Fibroblast of lung (primary cell): Measurements from ENCODE around the gene SPATA33. TPM values are rescaled to one million over a fixed set of nuclear protein-coding genes. Genes with fewer than 3 reads are reported as not detected.

Source experiments
- DNase-seq, 2 donors: peaks; one replicate each; pipeline versions ENCODE4 v3.0.0 to v3.0.0-alpha.2; 2010; ENCODE audit warnings: low read depth in 2 of 2
- H2AFZ ChIP-seq: 2 replicates; pipeline ENCODE4 v1.5.1; 2012; ENCODE audit warnings: low read length, control low read depth, inconsistent platforms
- H3K27ac ChIP-seq: 2 replicates; pipeline ENCODE4 v1.5.1; 2011; ENCODE audit warnings: low read length, control low read depth; ENCODE audit not compliant: insufficient read depth
- H3K27me3 ChIP-seq: 2 replicates; pipeline ENCODE4 v1.5.1; 2011; ENCODE audit warnings: mild to moderate bottlenecking, low read length; ENCODE audit not compliant: control insufficient read depth, insufficient read depth
- H3K36me3 ChIP-seq: 2 replicates; pipeline ENCODE4 v1.5.1; 2011; ENCODE audit warnings: low read length; ENCODE audit not compliant: control insufficient read depth, insufficient read depth
- H3K4me1 ChIP-seq: 2 replicates; pipeline ENCODE4 v1.5.1; 2011; ENCODE audit warnings: low read length; ENCODE audit not compliant: control insufficient read depth, insufficient read depth; ENCODE audit errors: extremely low read depth
- H3K4me2 ChIP-seq: 2 replicates; pipeline ENCODE4 v1.5.1; 2011; ENCODE audit warnings: low read length, control low read depth; ENCODE audit not compliant: insufficient read depth; ENCODE audit errors: extremely low read depth
- H3K4me3 ChIP-seq, 4 experiments: fragments of 200-600 bp in 1 of 4; sonication (generic) in 1 of 4; replicated peaks in 1 of 4; 2 replicates each; pipeline ENCODE4 v1.5.1; 2011 to 2016; ENCODE audit warnings: low read length in 4 of 4, low read depth in 3 of 4, mild to moderate bottlenecking in 3 of 4, control low read depth in 2 of 4, inconsistent platforms in 1 of 4, mixed read lengths in 1 of 4; ENCODE audit not compliant: insufficient read depth in 1 of 4; ENCODE audit errors: control extremely low read depth in 1 of 4
- H3K79me2 ChIP-seq: 2 replicates; pipeline ENCODE4 v1.5.1; 2012; ENCODE audit warnings: mild to moderate bottlenecking, low read length, inconsistent platforms; ENCODE audit not compliant: control insufficient read depth, insufficient read depth
- H3K9ac ChIP-seq: 2 replicates; pipeline ENCODE4 v1.5.1; 2011; ENCODE audit warnings: mild to moderate bottlenecking, low read length, control low read depth; ENCODE audit not compliant: insufficient read depth
- H3K9me3 ChIP-seq: 2 replicates; pipeline ENCODE4 v1.5.1; 2012; ENCODE audit warnings: low read depth, low read length; ENCODE audit not compliant: control insufficient read depth, insufficient read depth
- H4K20me1 ChIP-seq: 2 replicates; pipeline ENCODE4 v1.5.1; 2011; ENCODE audit warnings: low read length; ENCODE audit not compliant: control insufficient read depth, insufficient read depth; ENCODE audit errors: extremely low read depth
- EZH2 ChIP-seq: IDR thresholded peaks from 2 replicates; pipeline ENCODE4 v1.5.1; 2012; ENCODE audit warnings: low read length, control low read depth, mild to moderate bottlenecking; ENCODE audit errors: missing control alignments
- polyA plus RNA-seq, 2 donors: library from polyadenylated mRNA; depleted of rRNA in 1 of 2; stranded (reverse) in 1 of 2; unstranded in 1 of 2; fragments of >200 nt; gene quantifications; 2 replicates each; pipeline ENCODE4 v1.2.1, GENCODE V29; 2011 to 2012; ENCODE audit warnings: missing spikeins in 1 of 2
- total RNA-seq: library from RNA; depleted of rRNA; stranded (reverse); fragments of >200 nt; gene quantifications from 2 replicates; pipeline ENCODE4 v1.2.1, GENCODE V29; 2014
- TF ChIP-seq, protein P1 (sequence below), 2 donors: IDR thresholded peaks in 1 of 2; conservative IDR thresholded peaks in 1 of 2; 1 replicate in 1 of 2; 2 replicates in 1 of 2; pipeline ENCODE4 v1.5.1; 2011 to 2012; ENCODE audit warnings: low read length in 2 of 2, control low read depth in 1 of 2, inconsistent platforms in 1 of 2, low read depth in 1 of 2, mild to moderate bottlenecking in 1 of 2

SPATA33 gene
- total and polyA plus RNA-seq, 2 donors (not counting 1 experiment from before 2014, with no cell fraction given), result 2.0 to 2.8 TPM

DNA sequence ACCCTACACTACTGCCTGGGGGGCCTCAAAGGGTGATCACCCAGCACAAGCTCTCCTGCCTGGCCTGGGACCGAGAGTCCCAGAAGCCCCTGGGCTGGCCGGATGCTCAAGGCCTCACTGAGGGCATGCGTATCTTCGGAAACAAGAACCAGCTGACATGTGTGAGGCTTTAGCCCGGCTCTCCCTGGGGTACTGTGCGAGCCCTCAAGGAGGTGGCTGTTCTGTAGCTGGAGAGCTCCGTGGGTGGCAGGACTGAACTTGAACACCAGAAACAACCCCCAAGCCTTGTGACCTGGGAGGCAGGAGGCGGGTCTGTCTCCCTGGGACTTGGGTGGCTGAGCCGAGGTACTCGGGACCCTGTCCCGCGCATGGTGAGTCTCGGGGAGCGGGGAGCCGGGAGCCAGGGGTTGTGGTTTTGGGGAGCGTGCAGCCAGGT lies 37.2 kb upstream of the SPATA33 start:
- no peak overlapping the region for H3K27ac ChIP-seq
- no peak overlapping the region for H3K4me3 ChIP-seq
- H2AFZ ChIP-seq, result no peak overlapping the region
- no peak overlapping the region for H3K4me2 ChIP-seq
- no peaks in the 10 kb centered on the region for H3K79me2 ChIP-seq
- no peaks in the 10 kb centered on the region for H3K36me3 ChIP-seq
- peaks cover 13% of the 10 kb centered on the region for H3K27me3 ChIP-seq
- no peaks in the 10 kb centered on the region for H3K9me3 ChIP-seq
- DNase-seq, result no peak
- H3K9ac ChIP-seq, result no peak overlapping the region
- TF ChIP-seq, protein P1, sequence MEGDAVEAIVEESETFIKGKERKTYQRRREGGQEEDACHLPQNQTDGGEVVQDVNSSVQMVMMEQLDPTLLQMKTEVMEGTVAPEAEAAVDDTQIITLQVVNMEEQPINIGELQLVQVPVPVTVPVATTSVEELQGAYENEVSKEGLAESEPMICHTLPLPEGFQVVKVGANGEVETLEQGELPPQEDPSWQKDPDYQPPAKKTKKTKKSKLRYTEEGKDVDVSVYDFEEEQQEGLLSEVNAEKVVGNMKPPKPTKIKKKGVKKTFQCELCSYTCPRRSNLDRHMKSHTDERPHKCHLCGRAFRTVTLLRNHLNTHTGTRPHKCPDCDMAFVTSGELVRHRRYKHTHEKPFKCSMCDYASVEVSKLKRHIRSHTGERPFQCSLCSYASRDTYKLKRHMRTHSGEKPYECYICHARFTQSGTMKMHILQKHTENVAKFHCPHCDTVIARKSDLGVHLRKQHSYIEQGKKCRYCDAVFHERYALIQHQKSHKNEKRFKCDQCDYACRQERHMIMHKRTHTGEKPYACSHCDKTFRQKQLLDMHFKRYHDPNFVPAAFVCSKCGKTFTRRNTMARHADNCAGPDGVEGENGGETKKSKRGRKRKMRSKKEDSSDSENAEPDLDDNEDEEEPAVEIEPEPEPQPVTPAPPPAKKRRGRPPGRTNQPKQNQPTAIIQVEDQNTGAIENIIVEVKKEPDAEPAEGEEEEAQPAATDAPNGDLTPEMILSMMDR (conservative IDR thresholded peaks at IDR 0.05 in 1 of 2, IDR thresholded peaks at IDR 0.05 in 1 of 2; ENCODE audit: low read depth in 1 of 2, low read length in 2 of 2), result no peak
- no peak for TF ChIP-seq EZH2
- H3K4me1 ChIP-seq, result no peaks in the 10 kb centered on the region
- H4K20me1 ChIP-seq, result no peaks in the 10 kb centered on the region

DNA sequence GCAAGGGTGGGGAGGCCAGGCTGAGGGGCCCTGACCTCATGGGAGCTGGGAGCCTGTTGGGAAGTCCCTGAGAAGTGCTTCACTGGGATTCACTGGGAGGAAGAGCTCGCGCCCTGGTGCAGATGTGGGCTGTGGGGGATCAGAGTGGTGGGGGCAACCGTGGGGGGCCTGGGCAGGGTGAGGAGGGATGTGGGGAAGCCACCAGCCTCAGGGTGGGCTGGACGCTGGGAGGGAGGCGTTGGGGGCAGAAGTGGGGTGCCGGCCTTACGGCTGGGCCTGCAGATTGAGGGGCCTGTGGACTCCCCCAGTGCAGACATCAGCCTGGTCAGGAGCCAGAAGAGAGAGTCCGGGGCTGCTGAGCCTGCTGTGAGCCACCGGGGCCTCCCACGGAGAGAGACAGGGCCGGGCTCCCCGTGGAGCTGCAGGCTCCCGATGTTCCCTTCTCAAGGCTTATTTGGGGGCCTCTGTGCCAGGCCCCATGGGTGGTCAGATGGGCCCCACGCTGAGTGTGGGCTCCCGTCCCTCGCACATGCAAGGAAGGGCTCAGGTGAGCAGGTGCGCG lies 36.4 kb upstream of the SPATA33 start:
- Histone ChIP-seq H3K4me1 (no peaks in the 10 kb centered on the region), H2AFZ (no peak overlapping the region), H3K4me3 (no peak overlapping the region), H3K36me3 (no peaks in the 10 kb centered on the region), H4K20me1 (no peaks in the 10 kb centered on the region), H3K27me3 (peaks cover 13% of the 10 kb centered on the region), H3K9me3 (no peaks in the 10 kb centered on the region), H3K4me2 (no peak overlapping the region), H3K27ac (no peak overlapping the region), H3K79me2 (no peaks in the 10 kb centered on the region), H3K9ac (no peak overlapping the region)
- no peak for TF ChIP-seq EZH2
- TF ChIP-seq, protein P1 (conservative IDR thresholded peaks at IDR 0.05 in 1 of 2, IDR thresholded peaks at IDR 0.05 in 1 of 2; ENCODE audit: low read depth in 1 of 2, low read length in 2 of 2), result no peak
- DNase-seq, result no peak

DNA sequence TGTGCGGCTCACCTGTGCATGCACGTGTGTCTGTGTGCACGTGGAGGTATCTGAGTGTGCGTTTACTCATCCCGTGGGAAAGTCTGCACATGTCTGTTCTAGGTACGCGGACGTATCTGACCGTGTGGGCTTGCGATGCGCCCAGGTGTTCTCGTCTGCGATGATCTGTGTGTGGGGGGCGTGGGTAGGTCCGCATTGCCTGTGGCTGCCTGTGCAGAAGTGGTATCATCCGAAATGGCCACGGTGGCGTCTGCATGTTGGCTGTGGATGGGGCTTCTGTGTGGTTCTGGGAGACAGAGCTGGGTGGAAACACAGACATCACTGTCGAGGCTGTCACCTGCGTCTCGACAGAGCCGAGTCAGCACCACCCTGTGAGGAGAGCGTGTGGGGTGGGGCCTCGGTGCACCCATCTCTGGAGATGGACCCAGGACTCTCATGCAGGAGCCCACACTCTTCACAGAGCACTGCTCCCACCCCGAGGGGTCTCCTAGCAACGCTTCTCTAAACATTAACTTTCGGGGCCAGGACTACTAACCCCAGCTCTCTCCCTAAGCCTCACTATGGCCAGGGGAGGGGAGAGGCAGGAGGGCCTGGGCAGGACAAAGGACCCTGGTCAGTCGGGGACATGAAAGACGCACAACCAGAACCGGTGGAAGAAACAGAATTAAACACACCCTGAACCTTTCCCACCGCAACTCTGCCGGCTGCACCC lies 35.8 kb upstream of the SPATA33 start:
- Histone ChIP-seq H3K27me3 (peaks cover 13% of the 10 kb centered on the region), H3K36me3 (no peaks in the 10 kb centered on the region)

More for the DNA sequence above, 35.8 kb upstream of the SPATA33 start:
- Histone ChIP-seq H3K9me3 (no peaks in the 10 kb centered on the region), H3K27ac (no peak overlapping the region), H2AFZ (no peak overlapping the region), H3K4me3 (no peak overlapping the region), H3K4me1 (no peaks in the 10 kb centered on the region), H3K79me2 (no peaks in the 10 kb centered on the region), H3K4me2 (no peak overlapping the region), H4K20me1 (no peaks in the 10 kb centered on the region), H3K9ac (no peak overlapping the region)
- no peak for TF ChIP-seq EZH2
- TF ChIP-seq, protein P1 (conservative IDR thresholded peaks at IDR 0.05 in 1 of 2, IDR thresholded peaks at IDR 0.05 in 1 of 2; ENCODE audit: low read depth in 1 of 2, low read length in 2 of 2), result no peak
- no peak for DNase-seq
